ENCODE data around the gene CCDC127.

The CCDC127 gene

GRCh38 chr5:189486-189885 lies 28.5 kb downstream of the CCDC127 start:
- no peak for DNase-seq

- peak; percentile 90 for DNase-seq
Observed at GRCh38 chr5:188488-189481, 29.2 kb downstream of the CCDC127 start.

GRCh38 chr5:187617-188451 lies 30.1 kb downstream of the CCDC127 start:
- DNase-seq: no peak

DNA sequence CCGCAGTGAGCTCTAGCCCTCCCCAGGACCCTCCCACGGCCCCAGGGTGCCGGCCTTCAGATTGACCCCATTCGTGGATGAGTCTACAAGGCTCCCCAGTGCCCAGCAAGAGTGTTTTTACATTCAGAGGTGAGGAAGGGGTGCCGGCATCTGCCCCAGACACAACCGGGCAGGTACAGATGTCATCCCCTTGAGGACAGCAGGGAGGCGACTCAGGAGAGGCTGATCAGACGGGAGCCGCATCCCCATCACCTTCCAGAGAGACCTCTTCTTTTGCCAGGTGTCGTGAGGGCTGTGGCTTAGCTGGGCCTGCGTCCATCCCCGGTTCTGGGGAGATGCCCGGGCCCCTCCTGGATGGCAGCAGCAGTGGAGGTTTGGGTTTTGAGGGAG lies 30.9 kb downstream of the CCDC127 start:
- no peak for DNase-seq

DNA sequence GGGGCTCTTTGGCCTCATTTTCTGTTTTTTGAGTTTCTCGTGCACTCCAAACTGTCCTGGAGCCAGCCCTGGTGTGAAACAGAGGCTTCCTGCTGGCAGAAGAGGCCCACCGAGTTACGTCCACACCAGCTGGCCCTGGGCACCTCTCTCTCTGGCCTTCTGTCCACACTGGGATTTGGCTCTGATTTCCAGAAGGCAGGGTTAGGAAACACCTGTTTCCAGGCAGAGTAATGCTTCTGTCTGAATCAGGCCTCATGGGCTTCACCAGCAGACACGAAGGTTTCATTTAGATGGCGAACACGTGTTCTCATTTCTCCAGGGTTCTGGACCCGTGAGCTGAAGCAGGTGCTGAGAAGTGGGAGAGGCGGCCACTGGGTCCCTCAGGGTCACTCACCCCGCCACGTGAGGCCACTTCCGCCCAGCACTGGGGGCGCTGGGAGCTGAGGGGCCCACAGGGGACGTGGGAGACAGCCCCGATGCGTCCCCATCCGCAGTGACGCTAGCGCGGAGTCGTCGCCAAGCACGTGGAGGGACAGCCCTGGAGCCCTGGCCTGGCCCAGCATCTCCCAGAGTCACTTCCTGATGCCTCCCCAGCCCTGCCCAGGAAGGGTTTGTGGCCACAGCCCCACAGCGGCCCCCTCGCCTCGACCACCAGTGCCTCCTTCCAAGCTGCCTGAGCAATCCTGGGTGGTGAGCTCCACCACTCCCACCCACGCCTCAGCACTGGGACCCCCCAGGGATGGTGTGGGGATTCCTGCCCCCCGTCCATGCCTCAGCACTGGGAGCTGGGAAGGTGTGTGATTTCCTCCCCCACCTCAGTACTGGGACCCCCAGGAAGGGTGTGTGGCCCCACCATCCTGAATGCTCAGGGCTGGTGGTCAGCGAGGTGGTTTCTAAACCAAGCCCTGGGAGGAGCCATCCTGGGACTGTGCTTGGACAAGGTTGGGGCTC lies 31.6 kb downstream of the CCDC127 start:
- DNase-seq: no peak

DNA sequence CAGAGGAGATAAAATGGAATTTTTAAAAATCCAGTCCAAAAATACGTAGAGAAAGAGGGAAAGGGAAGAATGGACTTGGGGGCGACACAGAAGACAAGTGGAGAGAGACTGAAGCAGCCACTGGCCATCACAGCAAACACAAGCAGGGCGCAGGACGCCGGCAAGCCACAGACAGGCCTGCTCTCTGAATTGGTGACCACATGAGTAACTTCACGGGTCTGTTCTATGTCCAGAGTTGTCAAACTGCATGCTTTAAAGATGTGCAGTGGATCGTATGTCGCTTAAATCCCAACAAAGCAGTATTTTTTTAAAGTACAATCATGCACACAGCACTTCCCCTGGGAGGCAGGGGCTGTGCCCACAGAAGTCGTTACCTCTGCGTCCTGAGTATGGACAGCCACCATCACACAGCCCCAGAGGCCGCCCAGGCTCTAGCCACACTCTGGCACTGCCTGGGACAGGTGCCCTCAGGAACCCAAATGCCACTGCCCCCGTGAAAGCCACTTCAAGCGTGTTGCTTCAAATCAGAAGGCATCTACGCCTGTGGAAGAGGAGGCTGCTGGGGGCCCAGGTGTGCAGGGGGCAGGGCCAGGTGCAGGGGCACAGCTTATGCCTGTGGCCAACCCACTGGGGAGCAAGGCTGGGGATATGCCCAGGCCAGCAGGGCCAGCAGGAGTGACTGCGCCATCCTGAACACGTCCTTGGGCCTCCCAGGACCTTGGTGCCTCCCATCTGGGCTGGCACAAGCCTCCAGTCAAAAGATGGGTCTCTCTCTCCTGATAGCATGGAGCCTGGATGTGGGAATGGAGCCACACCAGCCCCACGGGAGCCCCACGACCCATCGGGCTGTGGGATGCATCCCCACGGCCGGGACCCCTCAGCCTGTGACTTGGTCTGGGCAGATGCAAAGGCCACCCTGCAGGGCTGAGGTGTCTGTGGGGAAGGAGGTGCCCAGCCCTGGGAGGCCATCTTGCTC lies 32.6 kb downstream of the CCDC127 start:
- no peak for DNase-seq

DNA sequence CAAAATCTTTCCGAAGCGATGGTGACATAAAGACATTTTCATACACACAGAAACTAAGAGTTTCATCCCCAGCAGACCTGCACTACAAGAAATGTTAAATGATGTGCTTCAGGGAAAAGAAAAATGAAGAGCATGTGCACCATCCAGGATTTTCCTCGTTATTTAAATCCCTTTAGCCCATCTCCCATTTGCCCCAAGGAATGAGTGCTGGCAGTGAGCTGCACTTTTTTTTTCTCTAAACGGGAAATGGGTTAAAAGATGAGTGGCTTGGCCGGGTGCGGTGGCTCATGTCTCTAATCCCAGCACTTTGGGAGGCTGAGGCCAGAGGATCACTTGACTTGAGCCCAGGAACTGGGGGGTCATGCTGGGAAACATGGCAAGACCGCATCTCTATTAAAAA lies 33.5 kb downstream of the CCDC127 start:
- DNase-seq: no peak

DNA sequence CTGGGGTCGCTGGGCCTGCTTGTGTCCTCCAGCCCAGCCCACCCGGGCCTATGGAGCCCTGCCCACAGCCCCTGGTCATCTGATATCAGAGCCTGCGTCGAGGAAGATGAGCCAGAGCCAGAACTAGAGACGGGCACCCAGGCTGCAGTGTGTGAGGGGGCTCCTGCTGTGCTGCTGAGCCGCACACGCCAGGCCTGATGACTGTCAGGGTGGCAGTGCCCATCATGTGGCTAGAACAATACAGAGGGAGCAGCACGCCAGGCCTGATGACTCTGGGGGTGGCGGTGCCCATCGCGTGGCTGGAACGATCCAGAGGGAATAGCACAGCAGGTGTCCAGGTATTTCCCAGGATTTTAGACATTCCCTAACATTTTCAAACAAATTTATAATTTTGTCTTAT lies 35.8 kb downstream of the CCDC127 start:
- DNase-seq: no peak

GRCh38 chr5:181566-181965 lies 36.4 kb downstream of the CCDC127 start:
- no peak for DNase-seq

DNA sequence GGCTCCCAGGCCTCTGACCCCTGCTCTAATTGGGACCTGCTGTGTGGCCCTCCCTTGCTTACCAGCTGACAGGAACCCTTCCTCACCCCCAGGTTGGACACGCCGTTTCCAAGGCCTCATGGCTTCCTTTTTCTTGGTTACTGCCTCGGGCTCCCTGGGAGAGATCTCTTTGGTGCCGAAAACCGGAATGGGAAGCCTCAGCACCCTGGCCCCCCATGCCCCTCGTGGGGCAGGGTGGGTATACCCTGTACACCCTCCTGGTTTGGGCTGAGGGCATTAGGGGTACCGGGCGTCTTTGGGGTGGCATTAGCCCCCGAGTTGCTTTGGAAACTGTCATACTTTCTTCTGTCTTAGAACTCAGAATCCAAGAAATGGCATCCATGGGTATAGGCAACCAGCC lies 36.8 kb downstream of the CCDC127 start:
- DNase-seq: no peak

- DNase-seq: no peak
Observed at GRCh38 chr5:180286-180918, 37.6 kb downstream of the CCDC127 start.

GRCh38 chr5:179401-179800 lies 38.6 kb downstream of the CCDC127 start:
- DNase-seq: no peak

- DNase-seq: no peak
Observed at GRCh38 chr5:178110-178509, 39.8 kb downstream of the CCDC127 start.

DNA sequence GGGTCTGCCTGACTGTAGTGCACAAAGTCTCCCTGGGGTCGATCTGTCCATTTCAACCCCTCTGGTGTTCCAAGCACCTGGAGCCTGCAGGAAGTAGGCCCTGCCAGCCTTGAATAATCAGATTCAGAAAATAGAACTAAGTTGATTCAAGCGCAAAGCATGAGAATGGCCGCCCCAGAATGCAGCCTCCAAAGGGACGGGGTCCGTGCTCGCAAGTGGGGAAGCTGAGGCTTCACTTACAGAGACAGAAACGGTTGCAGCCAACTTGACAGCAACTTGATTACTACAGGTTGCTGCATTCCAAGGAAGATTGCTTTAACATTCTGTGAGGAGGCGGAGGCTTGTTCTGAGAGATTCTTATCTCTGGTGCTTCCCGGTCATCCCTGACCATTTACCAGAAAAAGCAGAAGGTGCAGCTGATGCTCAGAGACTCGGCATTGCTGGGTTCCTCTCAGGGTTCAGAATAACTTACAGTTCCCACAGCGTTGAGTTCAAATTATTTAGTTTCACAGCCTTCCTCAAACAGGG lies 41.6 kb downstream of the CCDC127 start:
- no peak for DNase-seq

DNA sequence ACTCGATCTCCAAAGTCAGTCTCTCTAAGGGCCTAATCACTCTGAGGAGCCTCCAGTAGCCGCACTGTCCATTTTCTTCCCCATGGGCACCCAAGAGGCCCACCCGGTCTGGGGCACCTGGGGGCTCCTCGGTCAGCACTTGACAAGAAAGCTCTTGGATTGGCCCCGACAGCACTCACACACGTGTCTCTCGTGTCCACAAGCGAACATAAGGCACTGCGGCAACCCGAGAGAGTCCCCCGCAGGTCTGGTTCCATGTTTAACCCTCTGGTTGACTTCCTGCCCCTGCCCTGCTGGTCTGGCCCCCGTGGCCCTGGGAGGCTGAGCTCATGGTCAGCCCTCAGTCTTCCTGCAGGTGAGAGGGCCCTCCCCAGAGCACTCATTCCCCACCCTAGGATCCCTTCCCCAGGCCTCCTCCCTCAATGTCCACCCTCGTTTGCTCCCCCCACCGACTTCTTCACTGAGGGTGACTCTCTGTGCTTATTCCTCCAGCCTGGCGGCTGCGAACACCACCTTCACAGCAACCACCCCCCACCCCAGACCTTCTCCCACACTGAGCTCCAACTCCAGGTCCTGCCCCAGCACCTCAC lies 43.0 kb downstream of the CCDC127 start:
- DNase-seq: no peak

DNA sequence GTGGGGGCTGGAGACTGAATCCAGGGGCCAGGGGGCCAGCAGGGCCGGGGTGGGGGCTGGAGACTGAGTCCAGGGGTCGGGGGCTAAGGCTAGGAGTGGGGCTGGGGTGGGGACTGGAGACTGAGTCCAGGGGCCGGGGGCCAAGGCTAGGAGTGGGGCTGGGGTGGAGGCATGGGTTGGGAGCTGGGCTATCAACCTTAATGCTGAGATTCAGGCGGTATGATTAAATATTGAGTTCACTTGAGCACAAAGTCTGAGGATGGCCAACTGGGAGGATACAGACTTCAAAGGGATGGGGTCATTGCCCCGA lies 43.7 kb downstream of the CCDC127 start:
- no peak for DNase-seq

DNA sequence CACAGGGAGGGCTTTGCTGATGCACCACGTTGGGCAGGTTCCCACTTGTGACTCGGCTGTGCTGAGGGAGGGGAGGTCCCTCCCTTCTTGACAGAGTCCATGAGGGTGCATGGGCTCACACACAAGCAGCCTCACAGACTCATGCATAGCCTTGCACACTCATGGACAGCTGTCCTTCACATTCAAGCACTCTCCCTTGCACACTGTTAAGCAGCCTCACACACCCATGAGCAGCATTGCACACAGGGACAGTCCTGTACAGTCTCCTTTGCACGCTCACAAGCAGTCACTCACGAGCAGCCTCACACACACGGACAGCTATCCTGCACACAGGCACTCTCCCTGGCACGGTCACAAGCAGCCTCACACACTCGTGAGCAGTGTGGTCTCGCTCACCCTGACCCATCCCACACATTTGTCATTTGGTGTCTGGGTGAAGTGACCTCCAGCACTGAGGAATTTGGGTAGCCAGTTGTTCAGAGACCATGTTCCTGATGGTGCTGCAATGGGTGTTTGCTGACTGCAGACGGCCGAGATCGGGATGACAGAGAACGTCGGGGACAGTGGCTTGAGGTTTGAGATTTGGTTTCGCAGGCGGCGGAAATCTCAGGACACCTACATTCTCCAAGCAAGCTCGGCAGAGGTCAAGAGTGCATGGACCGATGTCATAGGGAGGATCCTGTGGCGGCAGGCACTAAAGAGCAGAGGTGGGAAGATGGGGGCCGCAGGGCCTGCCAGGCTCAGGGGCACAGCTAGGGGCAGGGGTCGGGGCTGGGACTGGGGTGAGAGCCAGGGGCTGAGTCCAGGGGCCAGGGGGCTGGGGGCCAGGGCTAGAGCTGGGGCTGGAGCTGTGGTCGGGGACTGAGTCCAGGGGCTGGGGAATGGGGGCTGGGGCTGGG lies 44.3 kb downstream of the CCDC127 start:
- no peak for DNase-seq

DNA sequence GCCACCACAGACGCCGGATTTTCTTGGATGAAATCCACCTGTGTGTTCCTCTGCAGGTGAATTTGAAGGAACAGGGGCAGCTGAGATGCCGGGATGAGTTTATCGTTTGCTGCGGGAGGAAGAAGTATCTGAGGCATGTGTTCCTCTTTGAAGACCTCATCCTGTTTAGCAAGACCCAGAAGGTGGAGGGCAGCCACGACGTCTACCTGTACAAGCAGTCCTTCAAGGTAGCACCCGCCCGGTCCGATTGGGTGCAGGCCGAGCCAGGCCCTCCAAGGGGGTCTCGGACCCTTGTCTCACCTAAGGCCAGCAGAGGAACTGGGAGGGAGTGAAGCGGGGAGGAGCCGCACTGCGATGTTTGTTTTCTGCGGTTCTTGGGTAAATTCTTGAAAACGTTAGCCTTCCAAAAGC lies 45.1 kb downstream of the CCDC127 start:
- no peak for DNase-seq

DNA sequence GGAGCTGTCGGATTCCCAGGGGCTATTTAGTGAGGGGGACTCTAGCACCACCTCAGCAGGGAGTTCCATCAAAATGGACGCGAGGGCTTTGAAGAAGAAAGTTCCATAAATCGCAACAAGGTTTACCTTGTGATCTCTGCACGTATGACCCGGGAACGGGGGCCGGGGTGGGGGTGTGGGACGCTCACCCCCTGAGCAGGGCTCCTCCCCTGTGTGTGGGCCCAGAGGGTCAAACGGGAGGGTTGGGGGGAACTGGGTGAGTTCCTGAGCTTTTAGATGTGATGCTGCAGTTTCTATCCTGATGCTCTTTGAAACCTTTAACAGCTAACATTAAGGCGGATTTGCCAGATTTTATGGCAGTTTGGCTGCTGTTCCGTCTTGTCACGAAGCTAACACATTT lies 45.5 kb downstream of the CCDC127 start:
- no peak for DNase-seq

Data from NCI-H1694 (cell line).